ENCODE data around the gene CUL9. TPM values are rescaled to one million over a fixed set of nuclear protein-coding genes. Genes with fewer than 3 reads are reported as not detected.

Gene CUL9
- total and polyA plus RNA-seq, 4 donors, result 6.5 to 21.8 (median 7.5) TPM

GRCh38 chr6:43200541-43200940 lies 18.5 kb downstream of the CUL9 start:
- H3K4me3 ChIP-seq (ENCODE audit: low read depth in 1 of 3, low read length in 3 of 3), result no peak overlapping the region
- 97% methylated on average over 6 of the region's 6 CpGs for WGBS
- no peak for DNase-seq (ENCODE audit: low spot score)
- TF ChIP-seq, protein P1, sequence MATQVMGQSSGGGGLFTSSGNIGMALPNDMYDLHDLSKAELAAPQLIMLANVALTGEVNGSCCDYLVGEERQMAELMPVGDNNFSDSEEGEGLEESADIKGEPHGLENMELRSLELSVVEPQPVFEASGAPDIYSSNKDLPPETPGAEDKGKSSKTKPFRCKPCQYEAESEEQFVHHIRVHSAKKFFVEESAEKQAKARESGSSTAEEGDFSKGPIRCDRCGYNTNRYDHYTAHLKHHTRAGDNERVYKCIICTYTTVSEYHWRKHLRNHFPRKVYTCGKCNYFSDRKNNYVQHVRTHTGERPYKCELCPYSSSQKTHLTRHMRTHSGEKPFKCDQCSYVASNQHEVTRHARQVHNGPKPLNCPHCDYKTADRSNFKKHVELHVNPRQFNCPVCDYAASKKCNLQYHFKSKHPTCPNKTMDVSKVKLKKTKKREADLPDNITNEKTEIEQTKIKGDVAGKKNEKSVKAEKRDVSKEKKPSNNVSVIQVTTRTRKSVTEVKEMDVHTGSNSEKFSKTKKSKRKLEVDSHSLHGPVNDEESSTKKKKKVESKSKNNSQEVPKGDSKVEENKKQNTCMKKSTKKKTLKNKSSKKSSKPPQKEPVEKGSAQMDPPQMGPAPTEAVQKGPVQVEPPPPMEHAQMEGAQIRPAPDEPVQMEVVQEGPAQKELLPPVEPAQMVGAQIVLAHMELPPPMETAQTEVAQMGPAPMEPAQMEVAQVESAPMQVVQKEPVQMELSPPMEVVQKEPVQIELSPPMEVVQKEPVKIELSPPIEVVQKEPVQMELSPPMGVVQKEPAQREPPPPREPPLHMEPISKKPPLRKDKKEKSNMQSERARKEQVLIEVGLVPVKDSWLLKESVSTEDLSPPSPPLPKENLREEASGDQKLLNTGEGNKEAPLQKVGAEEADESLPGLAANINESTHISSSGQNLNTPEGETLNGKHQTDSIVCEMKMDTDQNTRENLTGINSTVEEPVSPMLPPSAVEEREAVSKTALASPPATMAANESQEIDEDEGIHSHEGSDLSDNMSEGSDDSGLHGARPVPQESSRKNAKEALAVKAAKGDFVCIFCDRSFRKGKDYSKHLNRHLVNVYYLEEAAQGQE (IDR thresholded peaks at IDR 0.05), result no peak
- TF ChIP-seq YY1 (IDR thresholded peaks at IDR 0.05), result no peak
- TF ChIP-seq NR2F2 (IDR thresholded peaks at IDR 0.05), result no peak
- TF ChIP-seq, protein P2, sequence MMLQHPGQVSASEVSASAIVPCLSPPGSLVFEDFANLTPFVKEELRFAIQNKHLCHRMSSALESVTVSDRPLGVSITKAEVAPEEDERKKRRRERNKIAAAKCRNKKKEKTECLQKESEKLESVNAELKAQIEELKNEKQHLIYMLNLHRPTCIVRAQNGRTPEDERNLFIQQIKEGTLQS (IDR thresholded peaks at IDR 0.05), result no peak
- no peak for TF ChIP-seq JUND (IDR thresholded peaks at IDR 0.05)
- TF ChIP-seq HNF4G (IDR thresholded peaks at IDR 0.05), result no peak
- no peak for TF ChIP-seq FOXA2 (IDR thresholded peaks at IDR 0.05)
- no peak for TF ChIP-seq RAD21 (IDR thresholded peaks at IDR 0.05)
- TF ChIP-seq, protein P3, sequence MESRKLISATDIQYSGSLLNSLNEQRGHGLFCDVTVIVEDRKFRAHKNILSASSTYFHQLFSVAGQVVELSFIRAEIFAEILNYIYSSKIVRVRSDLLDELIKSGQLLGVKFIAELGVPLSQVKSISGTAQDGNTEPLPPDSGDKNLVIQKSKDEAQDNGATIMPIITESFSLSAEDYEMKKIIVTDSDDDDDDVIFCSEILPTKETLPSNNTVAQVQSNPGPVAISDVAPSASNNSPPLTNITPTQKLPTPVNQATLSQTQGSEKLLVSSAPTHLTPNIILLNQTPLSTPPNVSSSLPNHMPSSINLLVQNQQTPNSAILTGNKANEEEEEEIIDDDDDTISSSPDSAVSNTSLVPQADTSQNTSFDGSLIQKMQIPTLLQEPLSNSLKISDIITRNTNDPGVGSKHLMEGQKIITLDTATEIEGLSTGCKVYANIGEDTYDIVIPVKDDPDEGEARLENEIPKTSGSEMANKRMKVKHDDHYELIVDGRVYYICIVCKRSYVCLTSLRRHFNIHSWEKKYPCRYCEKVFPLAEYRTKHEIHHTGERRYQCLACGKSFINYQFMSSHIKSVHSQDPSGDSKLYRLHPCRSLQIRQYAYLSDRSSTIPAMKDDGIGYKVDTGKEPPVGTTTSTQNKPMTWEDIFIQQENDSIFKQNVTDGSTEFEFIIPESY (IDR thresholded peaks at IDR 0.05), result no peak
- no peak for TF ChIP-seq FOXA1 (IDR thresholded peaks at IDR 0.05)
- TF ChIP-seq, protein P4, sequence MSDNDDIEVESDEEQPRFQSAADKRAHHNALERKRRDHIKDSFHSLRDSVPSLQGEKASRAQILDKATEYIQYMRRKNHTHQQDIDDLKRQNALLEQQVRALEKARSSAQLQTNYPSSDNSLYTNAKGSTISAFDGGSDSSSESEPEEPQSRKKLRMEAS (IDR thresholded peaks at IDR 0.05), result no peak
- no peak for TF ChIP-seq HNF4A (conservative IDR thresholded peaks at IDR 0.05)
- no peak for TF ChIP-seq SP1 (IDR thresholded peaks at IDR 0.05)
- no peak for TF ChIP-seq TAF1 (conservative IDR thresholded peaks at IDR 0.05)
- TF ChIP-seq, protein P5, sequence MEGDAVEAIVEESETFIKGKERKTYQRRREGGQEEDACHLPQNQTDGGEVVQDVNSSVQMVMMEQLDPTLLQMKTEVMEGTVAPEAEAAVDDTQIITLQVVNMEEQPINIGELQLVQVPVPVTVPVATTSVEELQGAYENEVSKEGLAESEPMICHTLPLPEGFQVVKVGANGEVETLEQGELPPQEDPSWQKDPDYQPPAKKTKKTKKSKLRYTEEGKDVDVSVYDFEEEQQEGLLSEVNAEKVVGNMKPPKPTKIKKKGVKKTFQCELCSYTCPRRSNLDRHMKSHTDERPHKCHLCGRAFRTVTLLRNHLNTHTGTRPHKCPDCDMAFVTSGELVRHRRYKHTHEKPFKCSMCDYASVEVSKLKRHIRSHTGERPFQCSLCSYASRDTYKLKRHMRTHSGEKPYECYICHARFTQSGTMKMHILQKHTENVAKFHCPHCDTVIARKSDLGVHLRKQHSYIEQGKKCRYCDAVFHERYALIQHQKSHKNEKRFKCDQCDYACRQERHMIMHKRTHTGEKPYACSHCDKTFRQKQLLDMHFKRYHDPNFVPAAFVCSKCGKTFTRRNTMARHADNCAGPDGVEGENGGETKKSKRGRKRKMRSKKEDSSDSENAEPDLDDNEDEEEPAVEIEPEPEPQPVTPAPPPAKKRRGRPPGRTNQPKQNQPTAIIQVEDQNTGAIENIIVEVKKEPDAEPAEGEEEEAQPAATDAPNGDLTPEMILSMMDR (IDR thresholded peaks at IDR 0.05; ENCODE audit: low read depth, low read length, missing input control), result no peak
- TF ChIP-seq EGR1 (IDR thresholded peaks at IDR 0.05; ENCODE audit: low read depth in 2 of 2), result no peak
- no peak for TF ChIP-seq RXRA (IDR thresholded peaks at IDR 0.05)
- no peak for TF ChIP-seq GABPA (IDR thresholded peaks at IDR 0.05 in 1 of 2, conservative IDR thresholded peaks at IDR 0.05 in 1 of 2)
- H3K27me3 ChIP-seq (ENCODE audit: control insufficient read depth in 4 of 4, insufficient read depth in 4 of 4, low read length in 3 of 4), result no peaks in the 10 kb centered on the region
- H3K9me3 ChIP-seq (ENCODE audit: control insufficient read depth in 4 of 4, low read length in 3 of 4), result no peaks in the 10 kb centered on the region
- no peaks in the 10 kb centered on the region for H3K4me1 ChIP-seq (ENCODE audit: control insufficient read depth in 4 of 4, insufficient read depth in 4 of 4, low read length in 3 of 4)
- H3K9ac ChIP-seq (ENCODE audit: low read depth in 1 of 2, low read length in 2 of 2), result no peak overlapping the region
- H3K27ac ChIP-seq (ENCODE audit: low read depth in 1 of 2, low read length in 2 of 2), result no peak overlapping the region
- peaks cover 4 to 45% (median 24%) of the 10 kb centered on the region in 4 donors for H3K36me3 ChIP-seq (ENCODE audit: control insufficient read depth in 4 of 4, insufficient read depth in 3 of 4, low read depth in 1 of 4, low read length in 3 of 4)
